Prostate gland (tissue), 2 donors: ENCODE results near the gene COPE. TPM values are rescaled to one million over a fixed set of nuclear protein-coding genes. Genes with fewer than 3 reads are reported as not detected.
"Not testable (repeated sequence)": the region's sequence is repeated elsewhere in the genome, so short reads cannot be mapped to it uniquely, and the experiment has no call there.

Experiments used
- DNase-seq: peaks from one replicate; pipeline ENCODE4 v3.0.0-alpha.2; 2019; ENCODE audit warnings: low spot score
- H3K27ac ChIP-seq, 2 donors: fragments of 200-600 bp; sonication (generic); 2 replicates each; pipeline ENCODE4 v1.5.1; 2017 to 2019
- H3K27me3 ChIP-seq: fragments of 200-600 bp; sonication (generic); replicated peaks from 2 replicates; pipeline ENCODE4 v1.5.1; 2019; ENCODE audit not compliant: insufficient read depth
- H3K36me3 ChIP-seq, 2 donors: fragments of 200-600 bp; sonication (generic); 1 replicate in 1 of 2; 2 replicates in 1 of 2; pipeline versions ENCODE4 v1.5.1 to v1.8.1; 2017 to 2019
- H3K4me1 ChIP-seq: fragments of 200-600 bp; sonication (generic); replicated peaks from 2 replicates; pipeline ENCODE4 v1.5.1; 2019
- H3K4me3 ChIP-seq, 2 donors: fragments of 200-600 bp; sonication (generic); 2 replicates each; pipeline ENCODE4 v1.5.1; 2017 to 2019
- H3K9me3 ChIP-seq: fragments of 200-600 bp; sonication (generic); 2 replicates; pipeline ENCODE4 v1.5.1; 2017
- POLR2A ChIP-seq: fragments of 450-650 bp; IDR thresholded peaks from one replicate; pipeline ENCODE4 v1.6.1; 2016; ENCODE audit warnings: antibody characterized with exemption, mild to moderate bottlenecking
- POLR2AphosphoS5 ChIP-seq: sonication (generic); formaldehyde crosslinking; IDR thresholded peaks from one replicate; pipeline ENCODE4 v1.6.1; 2017; ENCODE audit warnings: antibody characterized with exemption
- WGBS: methylation state at CpG from one replicate; pipeline ENCODE4 v1.1.5; 2018; 5-methylcytosine and 5-hydroxymethylcytosine counted together
- intact Hi-C: fragments of 100-400 bp; cut with DNase I; formaldehyde crosslinking; loops from one replicate; pipeline ENCODE4 v1.14.2; 2022
- total RNA-seq, 2 donors: library from RNA; depleted of rRNA; stranded (reverse); fragments of >200 nt; gene quantifications; one replicate each; pipeline ENCODE4 v1.1.0, GENCODE V29; 2016
- TF ChIP-seq, protein P1 (sequence below), 4 experiments: fragments of 200-600 bp in 2 of 4; fragments of 450-650 bp in 2 of 4; sonication (generic) in 2 of 4; IDR thresholded peaks; 1 replicate in 3 of 4; 2 replicates in 1 of 4; pipeline ENCODE4 v1.5.1; 2016 to 2019; ENCODE audit warnings: antibody characterized with exemption in 4 of 4, mild to moderate bottlenecking in 2 of 4, moderate library complexity in 2 of 4

COPE gene
- total RNA-seq, 2 donors from 2014 or later, result 402 to 553 TPM

DNA sequence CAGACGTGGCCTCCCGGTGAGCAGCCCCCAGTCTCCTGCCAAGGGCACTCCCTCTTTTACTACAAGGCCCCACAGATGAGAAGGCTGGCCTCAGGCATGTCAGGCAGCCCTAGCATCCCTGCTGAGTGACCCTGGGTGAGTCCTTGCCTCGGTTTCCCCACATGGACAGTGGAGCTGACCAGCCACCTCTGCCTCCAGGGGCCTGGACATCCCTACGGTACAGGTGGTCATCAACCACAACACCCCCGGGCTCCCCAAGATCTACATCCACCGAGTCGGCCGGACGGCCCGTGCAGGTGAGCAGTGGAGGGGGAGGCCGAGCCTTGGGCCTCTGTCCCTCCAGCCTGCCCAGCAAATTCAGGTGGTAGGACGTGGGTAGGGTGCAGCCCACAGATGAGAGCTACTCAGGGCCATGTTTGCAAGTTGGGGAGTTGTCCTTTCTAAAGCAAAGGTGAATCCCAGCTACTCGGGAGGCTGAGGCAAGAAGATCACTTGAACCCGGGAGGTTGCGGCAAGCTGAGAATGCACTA is 5.6 kb upstream of the COPE start:
- H3K9me3 ChIP-seq, result no peaks in the 10 kb centered on the region
- peaks cover 6% of the 10 kb centered on the region for H3K4me1 ChIP-seq
- TF ChIP-seq, protein P1, sequence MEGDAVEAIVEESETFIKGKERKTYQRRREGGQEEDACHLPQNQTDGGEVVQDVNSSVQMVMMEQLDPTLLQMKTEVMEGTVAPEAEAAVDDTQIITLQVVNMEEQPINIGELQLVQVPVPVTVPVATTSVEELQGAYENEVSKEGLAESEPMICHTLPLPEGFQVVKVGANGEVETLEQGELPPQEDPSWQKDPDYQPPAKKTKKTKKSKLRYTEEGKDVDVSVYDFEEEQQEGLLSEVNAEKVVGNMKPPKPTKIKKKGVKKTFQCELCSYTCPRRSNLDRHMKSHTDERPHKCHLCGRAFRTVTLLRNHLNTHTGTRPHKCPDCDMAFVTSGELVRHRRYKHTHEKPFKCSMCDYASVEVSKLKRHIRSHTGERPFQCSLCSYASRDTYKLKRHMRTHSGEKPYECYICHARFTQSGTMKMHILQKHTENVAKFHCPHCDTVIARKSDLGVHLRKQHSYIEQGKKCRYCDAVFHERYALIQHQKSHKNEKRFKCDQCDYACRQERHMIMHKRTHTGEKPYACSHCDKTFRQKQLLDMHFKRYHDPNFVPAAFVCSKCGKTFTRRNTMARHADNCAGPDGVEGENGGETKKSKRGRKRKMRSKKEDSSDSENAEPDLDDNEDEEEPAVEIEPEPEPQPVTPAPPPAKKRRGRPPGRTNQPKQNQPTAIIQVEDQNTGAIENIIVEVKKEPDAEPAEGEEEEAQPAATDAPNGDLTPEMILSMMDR (IDR thresholded peaks at IDR 0.05), result no peak
- TF ChIP-seq POLR2A (no peak), POLR2AphosphoS5 (no peak)
- WGBS, result 94% methylated on average over 15 of the region's 15 CpGs
- no peak for DNase-seq
- H3K27me3 ChIP-seq, result no peaks in the 10 kb centered on the region
- H3K27ac ChIP-seq, result no peak overlapping the region
- H3K4me3 ChIP-seq, result no peak overlapping the region
- H3K36me3 ChIP-seq, result peaks cover 7 to 21% of the 10 kb centered on the region in 2 donors
- intact Hi-C loops, result no loop called here

DNA sequence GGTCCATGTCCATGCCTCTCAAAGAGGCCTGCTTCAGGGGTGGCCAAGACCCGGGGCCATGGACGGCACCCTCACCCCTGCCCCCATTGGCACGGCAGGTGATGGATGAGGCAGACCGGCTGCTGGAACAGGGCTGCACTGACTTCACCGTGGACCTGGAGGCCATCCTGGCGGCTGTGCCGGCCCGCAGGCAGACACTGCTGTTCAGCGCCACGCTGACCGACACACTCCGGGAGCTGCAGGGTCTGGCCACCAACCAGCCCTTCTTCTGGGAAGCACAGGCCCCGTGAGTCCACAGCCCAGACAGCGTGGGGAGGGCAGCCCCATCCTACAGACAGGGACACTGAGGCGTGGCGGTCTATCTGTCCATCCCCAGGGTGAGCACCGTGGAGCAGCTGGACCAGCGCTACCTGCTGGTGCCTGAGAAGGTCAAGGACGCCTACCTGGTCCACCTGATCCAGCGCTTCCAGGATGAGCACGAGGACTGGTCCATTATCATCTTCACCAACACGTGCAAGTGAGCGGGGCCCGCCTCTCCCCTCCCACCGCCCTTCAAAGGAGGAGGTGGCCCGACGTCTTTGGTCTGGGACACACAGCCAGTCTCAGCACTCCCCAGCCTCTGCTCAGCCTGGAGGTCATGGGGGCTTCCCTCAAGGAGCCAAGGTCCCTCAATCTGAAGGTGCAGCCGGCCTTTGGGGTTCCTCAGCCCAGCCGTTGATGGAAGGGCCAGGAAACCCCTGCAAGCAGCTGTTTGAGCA is 3.2 kb upstream of the COPE start:
- Histone ChIP-seq H3K36me3 (peaks cover 7 to 17% of the 10 kb centered on the region in 2 donors), H3K4me1 (peaks cover 9% of the 10 kb centered on the region), H3K4me3 (no peak overlapping the region), H3K27ac (no peak overlapping the region), H3K27me3 (no peaks in the 10 kb centered on the region), H3K9me3 (no peaks in the 10 kb centered on the region)
- intact Hi-C loops, result no loop called here
- DNase-seq, result no peak
- TF ChIP-seq, protein P1 (IDR thresholded peaks at IDR 0.05), result no peak
- TF ChIP-seq POLR2A, result no peak
- TF ChIP-seq POLR2AphosphoS5, result no peak
- WGBS, result 85% methylated on average over 19 of the region's 29 CpGs

DNA sequence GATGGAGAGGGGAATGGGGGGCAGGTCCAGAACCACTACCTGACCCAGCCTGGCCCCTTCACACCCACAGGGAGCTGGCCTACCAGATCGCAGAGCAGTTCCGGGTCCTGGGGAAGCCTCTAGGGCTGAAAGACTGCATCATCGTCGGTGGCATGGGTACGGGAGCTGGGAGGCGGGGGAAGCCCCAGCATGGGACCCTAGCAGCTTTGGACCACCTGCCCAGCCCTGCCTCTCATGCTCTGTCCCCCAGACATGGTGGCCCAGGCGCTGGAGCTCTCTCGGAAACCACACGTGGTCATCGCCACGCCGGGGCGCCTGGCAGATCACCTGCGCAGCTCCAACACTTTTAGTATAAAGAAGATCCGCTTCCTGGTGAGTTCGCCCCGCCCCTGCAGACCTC is 2.4 kb upstream of the COPE start:
- Histone ChIP-seq H3K36me3 (peaks cover 7 to 17% of the 10 kb centered on the region in 2 donors), H3K27ac (no peak overlapping the region), H3K9me3 (no peaks in the 10 kb centered on the region), H3K27me3 (no peaks in the 10 kb centered on the region), H3K4me3 (no peak overlapping the region), H3K4me1 (peaks cover 12% of the 10 kb centered on the region)
- intact Hi-C loops, result no loop called here
- no peak for DNase-seq
- 96% methylated on average over 17 of the region's 17 CpGs for WGBS
- TF ChIP-seq, protein P1 (IDR thresholded peaks at IDR 0.05), result no peak

DNA sequence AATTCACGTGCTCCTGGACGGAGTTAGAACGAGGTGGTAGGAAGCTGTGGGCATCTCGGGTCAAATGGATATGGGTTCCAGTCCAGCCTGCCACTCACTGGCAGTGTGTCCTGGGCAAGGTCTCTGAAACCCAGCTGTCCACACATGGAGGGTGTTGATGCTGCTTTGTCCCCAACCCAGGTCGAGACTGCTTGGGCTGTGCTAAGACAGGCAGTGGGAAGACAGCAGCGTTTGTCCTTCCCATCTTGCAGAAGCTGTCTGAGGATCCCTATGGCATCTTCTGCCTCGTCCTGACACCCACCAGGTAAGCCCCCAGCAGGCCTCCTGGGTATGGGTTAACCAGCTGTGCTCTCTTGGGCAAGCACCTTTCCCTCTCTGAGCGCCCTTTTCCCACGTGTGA is 1.2 kb upstream of the COPE start:
- intact Hi-C loops, result no loop called here
- H3K4me1 ChIP-seq, result peaks cover 12% of the 10 kb centered on the region
- peaks cover 7 to 14% of the 10 kb centered on the region in 2 donors for H3K36me3 ChIP-seq
- TF ChIP-seq POLR2AphosphoS5 (no peak), POLR2A (no peak)
- TF ChIP-seq, protein P1 (IDR thresholded peaks at IDR 0.05), result no peak
- H3K4me3 ChIP-seq, result peak overlapping the region; percentile 69 to 89
- no peak overlapping the region for H3K27ac ChIP-seq
- H3K9me3 ChIP-seq, result no peaks in the 10 kb centered on the region
- no peak for DNase-seq
- H3K27me3 ChIP-seq, result no peaks in the 10 kb centered on the region
- 64% methylated on average over 9 of the region's 9 CpGs for WGBS

DNA sequence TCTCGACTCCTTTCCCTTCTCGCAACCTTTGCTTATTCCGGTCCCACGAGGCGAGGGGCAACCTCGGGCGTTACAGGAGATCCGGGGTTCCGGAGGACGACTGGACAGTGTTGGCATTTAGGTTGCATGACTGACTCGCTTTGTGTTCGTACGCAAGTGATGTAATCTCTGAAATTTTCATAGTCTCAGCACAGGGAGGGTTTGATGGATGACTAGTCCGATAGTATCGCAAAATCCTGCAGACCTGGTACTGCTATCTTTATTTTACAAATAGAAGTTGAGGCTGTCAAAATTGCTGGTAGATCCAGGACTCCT is 670 bp upstream of the COPE start:
- Histone ChIP-seq H3K27ac (peak overlapping the region; percentile 50 to 62), H3K4me1 (peaks cover 12% of the 10 kb centered on the region), H3K4me3 (peak overlapping the region; percentile 69 to 89), H3K36me3 (peaks cover 7 to 9% of the 10 kb centered on the region in 2 donors), H3K9me3 (no peaks in the 10 kb centered on the region), H3K27me3 (no peaks in the 10 kb centered on the region)
- DNase-seq, result no peak
- no peak for TF ChIP-seq POLR2A
- TF ChIP-seq POLR2AphosphoS5, result no peak
- TF ChIP-seq, protein P1 (IDR thresholded peaks at IDR 0.05), result no peak
- intact Hi-C loops, result no loop called here
- 1% methylated on average over 15 of the region's 15 CpGs for WGBS

DNA sequence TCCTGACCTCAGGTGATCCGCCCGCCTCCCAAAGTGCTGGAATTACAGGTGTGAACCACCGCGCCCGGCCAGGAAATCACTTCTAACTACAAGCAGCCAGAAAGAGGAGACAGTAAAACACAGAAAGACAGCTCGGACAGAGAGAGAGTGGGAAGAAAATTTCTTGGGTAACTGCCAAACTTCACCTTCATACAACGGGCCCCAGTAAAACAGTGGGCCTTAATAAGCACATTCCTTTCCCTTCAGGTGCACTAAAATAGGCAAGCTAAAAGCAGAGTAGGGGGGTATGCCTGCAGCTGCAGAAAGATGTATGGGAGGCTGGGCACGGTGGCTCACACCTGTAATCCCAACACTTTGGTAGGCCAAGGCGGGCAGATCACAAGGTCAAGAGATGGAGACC is 1.6 kb downstream of the COPE start:
- H3K27ac ChIP-seq, H3K9me3 ChIP-seq, H3K36me3 ChIP-seq, DNase-seq, intact Hi-C loops, H3K27me3 ChIP-seq: not testable (repeated sequence)
- 64% methylated on average over 9 of the region's 9 CpGs for WGBS
- H3K4me3 ChIP-seq, result peak overlapping the region in 1 of 2 donors; percentile 89
- peaks cover 12% of the 10 kb centered on the region for H3K4me1 ChIP-seq
